GM19452 (cell line): Measurements from ENCODE around the gene RPL41.
"Not testable (repeated sequence)": the region's sequence is repeated elsewhere in the genome, so short reads cannot be mapped to it uniquely, and the experiment has no call there.

ENCODE experiments used
- ATAC-seq: cut with Tn5 transposase; IDR thresholded peaks from one replicate; pipeline ENCODE4 v1.9.1; 2021; ENCODE audit not compliant: unreplicated experiment

The RPL41 gene

DNA sequence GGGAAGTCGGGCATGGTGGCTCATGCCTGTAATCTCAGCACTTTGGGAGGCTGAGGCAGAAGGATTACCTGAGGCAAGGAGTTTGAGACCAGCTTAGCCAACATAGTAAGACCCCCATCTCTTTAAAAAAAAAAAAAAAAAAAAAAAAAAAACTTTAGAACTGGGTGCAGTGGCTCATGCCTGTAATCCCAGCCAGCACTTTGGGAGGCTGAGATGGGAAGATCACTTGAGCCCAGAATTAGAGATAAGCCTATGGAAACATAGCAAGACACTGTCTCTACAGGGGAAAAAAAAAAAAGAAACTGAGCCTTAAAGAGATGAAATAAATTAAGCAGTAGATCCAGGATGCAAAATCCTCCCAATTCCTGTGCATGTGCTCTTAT, 13.8 kb upstream of the RPL41 start:
- no peak for ATAC-seq

- ATAC-seq: no peak
These were observed 13.2 kb upstream of the RPL41 start for GRCh38 chr12:56103066-56103711.

GRCh38 chr12:56103823-56104108, 12.7 kb upstream of the RPL41 start:
- no peak for ATAC-seq

- peak; percentile 93 for ATAC-seq
These were observed 12.2 kb upstream of the RPL41 start, which contains the start of gene PA2G4 for GRCh38 chr12:56104109-56104814. Gene PA2G4, plus strand, starts transcription at chr12:56104559. Its CDS starts 179 bp downstream, at chr12:56104738.

DNA sequence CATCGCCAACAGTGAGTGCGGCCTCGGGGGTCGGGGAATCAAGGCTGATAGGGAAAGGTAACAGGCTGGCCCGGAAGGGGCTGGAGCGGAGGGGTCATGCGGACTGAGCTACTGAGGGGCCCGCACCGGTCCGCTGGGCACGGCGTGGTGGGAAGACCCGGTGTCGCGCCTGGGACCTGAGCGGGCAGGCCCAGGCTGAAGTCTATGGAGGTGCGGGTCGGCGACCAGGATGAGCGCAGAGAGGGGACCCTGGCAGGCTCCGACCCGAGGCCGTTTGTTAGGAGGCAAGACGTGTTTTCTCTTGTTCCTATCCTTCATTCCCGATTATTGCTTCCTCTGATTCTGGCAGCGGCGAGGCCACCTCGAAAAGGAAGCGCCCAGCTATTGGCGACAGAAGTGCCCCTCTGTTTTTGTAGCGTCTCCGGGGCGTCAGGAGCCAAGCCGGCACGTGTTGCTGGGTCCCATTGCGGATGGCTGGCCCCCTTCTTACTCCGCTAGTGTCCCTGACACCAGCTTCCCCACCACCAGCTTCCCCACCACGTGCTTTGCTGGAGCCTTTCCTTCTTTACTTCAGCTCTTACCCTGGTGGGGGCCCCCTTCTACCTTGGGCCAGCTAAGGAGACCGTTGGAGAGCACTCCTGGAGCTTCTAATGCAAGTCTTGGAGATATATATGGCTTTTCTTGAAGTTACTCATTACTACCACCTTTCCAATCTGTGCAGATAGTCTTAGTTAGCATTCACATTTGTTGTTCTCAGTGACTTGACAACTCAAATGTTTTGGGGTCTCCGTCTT, 11.4 kb upstream of the RPL41 start:
- ATAC-seq: peak; percentile 7

GRCh38 chr12:56105609-56105902, 10.9 kb upstream of the RPL41 start:
- ATAC-seq: no peak

GRCh38 chr12:56107242-56107641, 9.2 kb upstream of the RPL41 start:
- ATAC-seq: no peak

DNA sequence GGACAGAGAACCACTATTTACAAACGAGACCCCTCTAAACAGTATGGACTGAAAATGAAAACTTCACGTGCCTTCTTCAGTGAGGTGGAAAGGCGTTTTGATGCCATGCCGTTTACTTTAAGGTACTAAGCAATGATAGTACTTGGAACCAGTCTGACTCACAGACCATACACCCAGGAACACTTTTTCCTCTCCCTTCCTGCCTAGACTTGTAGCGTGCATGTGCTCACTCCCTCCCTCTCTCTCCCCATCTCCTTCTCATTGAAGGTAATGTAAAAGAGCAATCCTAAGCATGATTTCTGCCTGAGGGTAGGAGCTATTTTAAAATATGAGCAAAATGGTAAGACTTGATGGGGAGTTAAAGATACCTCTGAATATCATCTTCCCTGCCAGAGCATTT, 5.9 kb upstream of the RPL41 start:
- ATAC-seq: no peak

- no peak for ATAC-seq
These were observed 2.3 kb upstream of the RPL41 start for GRCh38 chr12:56114084-56114483.

- no peak for ATAC-seq
These were observed 1.1 kb upstream of the RPL41 start for GRCh38 chr12:56115329-56115728.

DNA sequence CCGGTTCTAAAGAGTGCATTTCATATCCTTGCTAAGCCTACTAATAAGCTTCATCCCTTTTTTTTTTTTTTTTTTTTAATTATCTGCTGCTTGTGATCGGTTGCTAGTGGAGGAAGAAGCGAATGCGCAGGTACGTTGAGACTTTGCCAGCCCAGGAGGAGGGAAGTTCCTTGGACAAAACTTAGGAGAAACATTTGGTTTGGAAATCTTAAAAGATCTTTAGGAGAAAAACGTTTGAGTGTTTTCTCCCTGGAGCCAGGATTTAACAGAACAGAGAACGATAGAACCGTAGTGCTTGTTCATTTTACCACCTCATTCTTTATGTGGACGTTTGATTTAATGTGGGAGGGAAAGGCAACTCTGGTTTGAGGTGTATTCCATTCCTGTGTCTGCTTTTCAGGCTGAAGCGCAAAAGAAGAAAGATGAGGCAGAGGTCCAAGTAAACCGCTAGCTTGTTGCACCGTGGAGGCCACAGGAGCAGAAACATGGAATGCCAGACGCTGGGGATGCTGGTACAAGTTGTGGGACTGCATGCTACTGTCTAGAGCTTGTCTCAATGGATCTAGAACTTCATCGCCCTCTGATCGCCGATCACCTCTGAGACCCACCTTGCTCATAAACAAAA, 761 bp downstream of the RPL41 start:
- not testable (repeated sequence) for ATAC-seq

- peak; percentile 77 for ATAC-seq
These were observed 1.6 kb downstream of the RPL41 start, which contains the start of gene ZC3H10 for GRCh38 chr12:56117778-56118687. Gene ZC3H10, plus strand, starts transcription at chr12:56118266. Its CDS starts 2,297 bp downstream, at chr12:56120563.

DNA sequence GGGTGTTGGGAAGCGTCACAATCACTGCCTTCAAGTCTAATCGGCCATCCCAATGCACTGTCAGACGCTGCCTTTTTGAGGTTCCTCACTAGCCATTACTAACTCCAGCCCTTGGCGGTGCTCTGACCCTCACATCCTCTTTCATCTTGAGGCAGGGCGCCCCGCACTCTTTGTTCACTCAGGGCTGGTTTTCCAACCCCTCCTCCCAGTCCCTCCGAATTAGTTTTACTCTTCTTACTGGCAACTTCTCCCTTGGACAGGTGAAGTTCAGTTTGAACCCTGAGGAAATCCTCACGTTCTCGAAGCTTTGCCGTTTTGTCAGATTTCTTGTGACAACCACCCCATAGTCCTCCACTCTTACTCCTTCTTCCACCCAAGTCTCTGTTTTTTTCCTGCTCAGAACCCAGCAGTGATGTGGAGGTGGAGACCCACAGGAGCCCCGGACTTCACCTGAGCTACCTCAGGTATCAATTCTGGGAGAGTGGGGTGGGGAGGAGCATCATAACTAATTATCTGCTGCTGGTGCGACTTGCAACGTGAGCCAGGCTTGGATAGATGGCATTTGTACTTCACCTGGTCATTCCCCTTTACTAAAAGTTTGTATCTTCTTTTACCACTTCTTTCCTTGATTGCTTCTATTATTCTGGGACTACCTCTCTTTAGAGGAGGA, 2.4 kb downstream of the RPL41 start:
- no peak for ATAC-seq

- no peak for ATAC-seq
These were observed 2.9 kb downstream of the RPL41 start for GRCh38 chr12:56119361-56119796.

DNA sequence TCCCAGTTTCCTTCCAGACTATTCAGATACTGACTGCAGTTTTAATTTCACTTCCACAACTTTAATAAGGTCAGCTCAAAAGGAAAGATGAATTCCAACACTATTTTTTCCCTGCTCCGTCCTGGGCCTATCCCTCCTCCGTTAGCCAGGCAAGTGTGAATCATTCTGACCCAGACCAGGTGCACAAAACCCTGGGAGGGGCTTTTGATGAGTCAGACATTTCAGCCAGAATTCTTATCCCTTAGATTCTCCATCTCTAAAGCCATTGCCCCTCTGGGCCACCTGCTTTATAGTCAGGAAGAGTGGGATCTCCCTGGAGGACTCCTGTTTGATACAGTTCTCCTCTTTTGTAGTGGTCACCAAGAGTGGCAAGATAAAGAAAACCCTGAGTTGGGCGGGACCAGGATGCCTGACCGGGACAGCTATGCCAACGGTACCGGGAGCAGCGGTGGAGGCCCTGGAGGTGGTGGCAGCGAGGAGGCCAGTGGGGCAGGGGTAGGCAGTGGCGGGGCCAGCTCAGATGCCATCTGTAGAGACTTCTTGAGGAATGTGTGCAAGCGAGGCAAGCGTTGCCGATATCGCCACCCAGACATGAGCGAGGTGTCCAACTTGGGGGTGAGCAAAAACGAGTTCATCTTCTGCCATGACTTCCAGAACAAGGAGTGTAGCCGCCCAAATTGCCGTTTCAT, 3.9 kb downstream of the RPL41 start:
- ATAC-seq: no peak

DNA sequence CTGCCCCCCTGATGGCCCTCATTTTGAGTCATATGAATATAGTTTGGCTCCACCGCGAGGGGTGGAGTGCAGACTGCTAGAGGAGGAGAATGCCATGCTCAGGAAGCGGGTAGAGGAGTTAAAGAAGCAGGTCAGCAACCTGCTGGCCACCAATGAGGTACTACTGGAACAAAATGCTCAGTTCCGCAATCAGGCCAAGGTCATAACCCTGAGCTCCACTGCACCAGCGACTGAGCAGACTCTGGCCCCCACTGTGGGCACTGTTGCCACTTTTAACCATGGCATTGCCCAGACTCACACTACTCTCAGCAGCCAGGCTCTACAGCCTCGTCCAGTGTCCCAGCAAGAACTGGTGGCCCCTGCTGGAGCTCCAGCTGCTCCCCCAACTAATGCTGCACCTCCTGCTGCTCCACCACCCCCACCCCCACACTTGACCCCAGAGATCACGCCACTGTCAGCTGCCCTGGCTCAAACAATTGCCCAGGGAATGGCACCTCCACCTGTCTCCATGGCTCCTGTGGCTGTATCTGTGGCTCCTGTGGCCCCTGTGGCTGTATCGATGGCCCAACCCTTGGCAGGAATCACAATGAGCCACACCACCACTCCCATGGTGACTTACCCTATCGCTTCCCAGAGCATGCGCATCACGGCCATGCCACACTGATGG, 4.9 kb downstream of the RPL41 start:
- no peak for ATAC-seq

- no peak for ATAC-seq
These were observed 6.2 kb downstream of the RPL41 start for GRCh38 chr12:56122637-56123036.

- ATAC-seq: no peak
These were observed 7.7 kb downstream of the RPL41 start for GRCh38 chr12:56124133-56124532.

GRCh38 chr12:56126732-56127239, 10.4 kb downstream of the RPL41 start:
- ATAC-seq: no peak
